Endothelial cell of hepatic sinusoid (primary cell): ENCODE data around the gene FSTL5.

Source experiments
- in situ Hi-C: cut with HindIII; loops from 2 replicates; pipeline ENCODE4 v1.10.0; 2017; ENCODE audit warnings: low sequenced_read_pairs

FSTL5 gene

GRCh38 chr4:161345741-161346140 is 818.1 kb downstream of the FSTL5 start:
- in situ Hi-C loops: no loop called here

- in situ Hi-C loops: no loop called here
These were observed 820.2 kb downstream of the FSTL5 start for GRCh38 chr4:161343569-161343950.

- in situ Hi-C loops: no loop called here
These were observed 820.8 kb downstream of the FSTL5 start for GRCh38 chr4:161342881-161343568.

- in situ Hi-C loops: no loop called here
These were observed 827.2 kb downstream of the FSTL5 start for GRCh38 chr4:161336621-161337020.

GRCh38 chr4:161336016-161336530 is 827.7 kb downstream of the FSTL5 start:
- in situ Hi-C loops: no loop called here
